ENCODE data around the gene KLF15. TPM values are rescaled to one million over a fixed set of nuclear protein-coding genes. Genes with fewer than 3 reads are reported as not detected.
A peak's percentile ranks its signal among the peaks of the same experiment; 100 is the strongest.

The KLF15 gene
- total RNA-seq, 2 experiments from 2014 or later: not detected

GRCh38 chr3:126351086-126351770 is 6.0 kb downstream of the KLF15 start:
- Mint-ChIP-seq H3K9me3 (no peaks in the 10 kb centered on the region), H3K27ac (no peak overlapping the region), H3K4me1 (peaks cover 3% of the 10 kb centered on the region), H3K4me3 (no peak overlapping the region), H3K27me3 (peaks cover 10% of the 10 kb centered on the region), H3K36me3 (ENCODE audit: low read depth) (no peaks in the 10 kb centered on the region)
- DNase-seq: no peak
- ChIA-PET POLR2A (no interaction called here), CTCF (no interaction called here)

GRCh38 chr3:126350502-126351085 is 6.6 kb downstream of the KLF15 start:
- Mint-ChIP-seq H3K27ac (no peak overlapping the region), H3K27me3 (peaks cover 5% of the 10 kb centered on the region), H3K4me1 (peaks cover 1% of the 10 kb centered on the region), H3K36me3 (ENCODE audit: low read depth) (no peaks in the 10 kb centered on the region), H3K9me3 (no peaks in the 10 kb centered on the region), H3K4me3 (no peak overlapping the region)
- ChIA-PET CTCF (no interaction called here), POLR2A (no interaction called here)
- no peak for DNase-seq

GRCh38 chr3:126349611-126350501 is 7.4 kb downstream of the KLF15 start:
- H3K36me3 Mint-ChIP-seq (ENCODE audit: low read depth): no peaks in the 10 kb centered on the region
- H3K27me3 Mint-ChIP-seq: no peaks in the 10 kb centered on the region
- H3K9me3 Mint-ChIP-seq: no peaks in the 10 kb centered on the region
- no peaks in the 10 kb centered on the region for H3K4me1 Mint-ChIP-seq
- POLR2A ChIA-PET: no interaction called here
- no peak overlapping the region for H3K27ac Mint-ChIP-seq
- H3K4me3 Mint-ChIP-seq: no peak overlapping the region
- DNase-seq: no peak
- CTCF ChIA-PET: no interaction called here

GRCh38 chr3:126349071-126349470 is 8.1 kb downstream of the KLF15 start:
- no peaks in the 10 kb centered on the region for H3K36me3 Mint-ChIP-seq (ENCODE audit: low read depth)
- H3K4me3 Mint-ChIP-seq: no peak overlapping the region
- CTCF ChIA-PET: no interaction called here
- H3K27ac Mint-ChIP-seq: no peak overlapping the region
- H3K4me1 Mint-ChIP-seq: no peaks in the 10 kb centered on the region
- no peaks in the 10 kb centered on the region for H3K9me3 Mint-ChIP-seq
- DNase-seq: no peak
- POLR2A ChIA-PET: no interaction called here
- H3K27me3 Mint-ChIP-seq: no peaks in the 10 kb centered on the region

GRCh38 chr3:126348308-126348920 is 8.8 kb downstream of the KLF15 start:
- no peak for DNase-seq
- no peaks in the 10 kb centered on the region for H3K36me3 Mint-ChIP-seq (ENCODE audit: low read depth)

GRCh38 chr3:126347543-126348161 is 9.6 kb downstream of the KLF15 start:
- no peak overlapping the region for H3K4me3 Mint-ChIP-seq
- H3K9me3 Mint-ChIP-seq: no peaks in the 10 kb centered on the region
- no peaks in the 10 kb centered on the region for H3K4me1 Mint-ChIP-seq
- POLR2A ChIA-PET: no interaction called here
- no peaks in the 10 kb centered on the region for H3K36me3 Mint-ChIP-seq (ENCODE audit: low read depth)
- no peak overlapping the region for H3K27ac Mint-ChIP-seq
- CTCF ChIA-PET: no interaction called here
- no peak for DNase-seq
- no peaks in the 10 kb centered on the region for H3K27me3 Mint-ChIP-seq

More at GRCh38 chr3:126348308-126348920, 8.8 kb downstream of the KLF15 start:
- Mint-ChIP-seq H3K27me3 (no peaks in the 10 kb centered on the region), H3K4me3 (no peak overlapping the region), H3K27ac (no peak overlapping the region), H3K9me3 (no peaks in the 10 kb centered on the region), H3K4me1 (no peaks in the 10 kb centered on the region)
- POLR2A ChIA-PET: no interaction called here
- CTCF ChIA-PET: no interaction called here

GRCh38 chr3:126346466-126346865 is 10.7 kb downstream of the KLF15 start:
- Mint-ChIP-seq H3K27me3 (no peaks in the 10 kb centered on the region), H3K4me1 (no peaks in the 10 kb centered on the region), H3K9me3 (no peaks in the 10 kb centered on the region), H3K4me3 (no peak overlapping the region), H3K27ac (no peak overlapping the region), H3K36me3 (ENCODE audit: low read depth) (no peaks in the 10 kb centered on the region)
- DNase-seq: no peak
- ChIA-PET CTCF (no interaction called here), POLR2A (no interaction called here)

- DNase-seq: no peak
- CTCF ChIA-PET: no interaction called here
- Mint-ChIP-seq H3K4me1 (no peaks in the 10 kb centered on the region), H3K4me3 (no peak overlapping the region), H3K36me3 (ENCODE audit: low read depth) (no peaks in the 10 kb centered on the region), H3K27me3 (no peaks in the 10 kb centered on the region), H3K9me3 (no peaks in the 10 kb centered on the region), H3K27ac (no peak overlapping the region)
- POLR2A ChIA-PET: no interaction called here
These were observed 11.4 kb downstream of the KLF15 start for GRCh38 chr3:126345641-126346460.

- ChIA-PET CTCF (no interaction called here), POLR2A (no interaction called here)
- no peaks in the 10 kb centered on the region for H3K9me3 Mint-ChIP-seq
These were observed 12.0 kb downstream of the KLF15 start for GRCh38 chr3:126345231-126345630.

GRCh38 chr3:126344380-126345041 is 12.7 kb downstream of the KLF15 start:
- no peaks in the 10 kb centered on the region for H3K27me3 Mint-ChIP-seq
- POLR2A ChIA-PET: no interaction called here
- DNase-seq: peak; percentile 6

More at GRCh38 chr3:126345231-126345630, 12.0 kb downstream of the KLF15 start:
- Mint-ChIP-seq H3K36me3 (ENCODE audit: low read depth) (no peaks in the 10 kb centered on the region), H3K27ac (no peak overlapping the region), H3K4me3 (no peak overlapping the region), H3K4me1 (no peaks in the 10 kb centered on the region), H3K27me3 (no peaks in the 10 kb centered on the region)
- no peak for DNase-seq

GRCh38 chr3:126343649-126344035 is 13.6 kb downstream of the KLF15 start:
- Mint-ChIP-seq H3K4me3 (no peak overlapping the region), H3K36me3 (ENCODE audit: low read depth) (no peaks in the 10 kb centered on the region), H3K27ac (no peak overlapping the region), H3K27me3 (no peaks in the 10 kb centered on the region), H3K4me1 (no peaks in the 10 kb centered on the region), H3K9me3 (no peaks in the 10 kb centered on the region)
- ChIA-PET POLR2A (no interaction called here), CTCF (no interaction called here)
- DNase-seq: peak; percentile 4

More at GRCh38 chr3:126344380-126345041, 12.7 kb downstream of the KLF15 start:
- Mint-ChIP-seq H3K9me3 (no peaks in the 10 kb centered on the region), H3K4me1 (no peaks in the 10 kb centered on the region), H3K36me3 (ENCODE audit: low read depth) (no peaks in the 10 kb centered on the region), H3K4me3 (no peak overlapping the region), H3K27ac (no peak overlapping the region)
- CTCF ChIA-PET: no interaction called here

- Mint-ChIP-seq H3K4me3 (no peak overlapping the region), H3K9me3 (no peaks in the 10 kb centered on the region), H3K4me1 (no peaks in the 10 kb centered on the region), H3K27me3 (no peaks in the 10 kb centered on the region), H3K36me3 (ENCODE audit: low read depth) (no peaks in the 10 kb centered on the region), H3K27ac (no peak overlapping the region)
- ChIA-PET CTCF (no interaction called here), POLR2A (no interaction called here)
- DNase-seq: peak; percentile 8
These were observed 14.1 kb downstream of the KLF15 start for GRCh38 chr3:126342991-126343648.

Data from activated CD4-positive, alpha-beta memory T cell treated with anti-CD3 and anti-CD28 coated beads, Interleukin-2, amount 10 ng/mL, durations not matched to agents 7 days and 5 days (primary cell).